HFFc6 (cell line): ENCODE measurements around the gene CYP2F1. TPM values are rescaled to one million over a fixed set of nuclear protein-coding genes. Genes with fewer than 3 reads are reported as not detected.
"Not testable (repeated sequence)": the region's sequence is repeated elsewhere in the genome, so short reads cannot be mapped to it uniquely, and the experiment has no call there.

Experiments used
- DNase-seq: peaks from one replicate; pipeline ENCODE4 v3.0.0-alpha.2; 2018
- H3K27ac Mint-ChIP-seq: 2 replicates; pipeline ENCODE4 v1.8.0; 2020; ENCODE audit warnings: mild to moderate bottlenecking, mixed read lengths
- H3K27me3 Mint-ChIP-seq: 2 replicates; pipeline ENCODE4 v1.8.0; 2021; ENCODE audit warnings: mild to moderate bottlenecking, moderate library complexity, mixed read lengths; ENCODE audit not compliant: insufficient read depth
- H3K36me3 Mint-ChIP-seq: 2 replicates; pipeline ENCODE4 v1.8.0; 2021; ENCODE audit warnings: low read depth, mixed read lengths
- H3K4me1 Mint-ChIP-seq: 2 replicates; pipeline ENCODE4 v1.8.0; 2020; ENCODE audit warnings: low read depth, mixed read lengths
- H3K4me3 Mint-ChIP-seq: 2 replicates; pipeline ENCODE4 v1.8.0; 2020; ENCODE audit warnings: mild to moderate bottlenecking, moderate library complexity, mixed read lengths
- H3K9me3 Mint-ChIP-seq: 2 replicates; pipeline ENCODE4 v1.8.0; 2020; ENCODE audit warnings: mild to moderate bottlenecking, mixed read lengths
- total RNA-seq, 6 experiments: library from RNA; stranded (reverse); fragmentation: NEBNext Ultra II Directional; extraction: Animal tissue kit (Norgen Biotek cat#: 25700); gene quantifications; 2 replicates in 1 of 6; 3 replicates in 5 of 6; pipeline ENCODE4 v1.2.3, GENCODE V29; 2021
- TF ChIP-seq, protein P1 (sequence below): fragments of 200-600 bp; sonication (generic); IDR thresholded peaks from 2 replicates; pipeline ENCODE4 v1.5.0; 2021; ENCODE audit warnings: antibody characterized with exemption, mild to moderate bottlenecking

CYP2F1 gene
- total RNA-seq, 6 experiments from 2014 or later: not detected

DNA sequence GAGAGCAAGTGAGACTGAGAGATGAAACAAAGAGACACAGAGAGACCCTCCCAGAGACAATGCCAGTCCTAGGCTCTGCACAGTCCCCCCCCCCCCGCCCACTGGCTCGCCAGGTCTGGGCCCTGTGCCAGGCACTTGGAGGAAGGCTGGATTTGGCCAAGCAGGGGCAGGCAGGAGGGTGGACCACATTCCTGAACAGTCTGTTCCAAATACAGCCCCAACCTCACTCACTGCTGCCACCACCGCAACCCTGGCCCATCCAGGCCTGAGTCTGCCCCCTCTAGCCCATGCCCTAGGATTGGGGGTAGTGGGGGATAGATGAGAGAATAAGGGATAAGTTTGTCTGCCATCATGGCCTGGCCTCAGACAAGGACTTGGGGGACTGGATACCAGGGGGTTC lies 19.0 kb downstream of the CYP2F1 start:
- no peak overlapping the region for H3K27ac Mint-ChIP-seq
- H3K27me3 Mint-ChIP-seq: peaks cover 41% of the 10 kb centered on the region
- H3K9me3 Mint-ChIP-seq: no peaks in the 10 kb centered on the region
- H3K4me1 Mint-ChIP-seq: no peaks in the 10 kb centered on the region
- no peaks in the 10 kb centered on the region for H3K36me3 Mint-ChIP-seq
- H3K4me3 Mint-ChIP-seq: no peak overlapping the region
- DNase-seq: no peak
- TF ChIP-seq, protein P1, sequence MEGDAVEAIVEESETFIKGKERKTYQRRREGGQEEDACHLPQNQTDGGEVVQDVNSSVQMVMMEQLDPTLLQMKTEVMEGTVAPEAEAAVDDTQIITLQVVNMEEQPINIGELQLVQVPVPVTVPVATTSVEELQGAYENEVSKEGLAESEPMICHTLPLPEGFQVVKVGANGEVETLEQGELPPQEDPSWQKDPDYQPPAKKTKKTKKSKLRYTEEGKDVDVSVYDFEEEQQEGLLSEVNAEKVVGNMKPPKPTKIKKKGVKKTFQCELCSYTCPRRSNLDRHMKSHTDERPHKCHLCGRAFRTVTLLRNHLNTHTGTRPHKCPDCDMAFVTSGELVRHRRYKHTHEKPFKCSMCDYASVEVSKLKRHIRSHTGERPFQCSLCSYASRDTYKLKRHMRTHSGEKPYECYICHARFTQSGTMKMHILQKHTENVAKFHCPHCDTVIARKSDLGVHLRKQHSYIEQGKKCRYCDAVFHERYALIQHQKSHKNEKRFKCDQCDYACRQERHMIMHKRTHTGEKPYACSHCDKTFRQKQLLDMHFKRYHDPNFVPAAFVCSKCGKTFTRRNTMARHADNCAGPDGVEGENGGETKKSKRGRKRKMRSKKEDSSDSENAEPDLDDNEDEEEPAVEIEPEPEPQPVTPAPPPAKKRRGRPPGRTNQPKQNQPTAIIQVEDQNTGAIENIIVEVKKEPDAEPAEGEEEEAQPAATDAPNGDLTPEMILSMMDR: no peak

- Mint-ChIP-seq H3K36me3 (no peaks in the 10 kb centered on the region), H3K4me1 (no peaks in the 10 kb centered on the region), H3K27me3 (peaks cover 33% of the 10 kb centered on the region), H3K27ac (no peak overlapping the region), H3K4me3 (no peak overlapping the region), H3K9me3 (no peaks in the 10 kb centered on the region)
- TF ChIP-seq, protein P1: no peak
- DNase-seq: no peak
These were observed 20.4 kb downstream of the CYP2F1 start for GRCh38 chr19:41134616-41135015.

DNA sequence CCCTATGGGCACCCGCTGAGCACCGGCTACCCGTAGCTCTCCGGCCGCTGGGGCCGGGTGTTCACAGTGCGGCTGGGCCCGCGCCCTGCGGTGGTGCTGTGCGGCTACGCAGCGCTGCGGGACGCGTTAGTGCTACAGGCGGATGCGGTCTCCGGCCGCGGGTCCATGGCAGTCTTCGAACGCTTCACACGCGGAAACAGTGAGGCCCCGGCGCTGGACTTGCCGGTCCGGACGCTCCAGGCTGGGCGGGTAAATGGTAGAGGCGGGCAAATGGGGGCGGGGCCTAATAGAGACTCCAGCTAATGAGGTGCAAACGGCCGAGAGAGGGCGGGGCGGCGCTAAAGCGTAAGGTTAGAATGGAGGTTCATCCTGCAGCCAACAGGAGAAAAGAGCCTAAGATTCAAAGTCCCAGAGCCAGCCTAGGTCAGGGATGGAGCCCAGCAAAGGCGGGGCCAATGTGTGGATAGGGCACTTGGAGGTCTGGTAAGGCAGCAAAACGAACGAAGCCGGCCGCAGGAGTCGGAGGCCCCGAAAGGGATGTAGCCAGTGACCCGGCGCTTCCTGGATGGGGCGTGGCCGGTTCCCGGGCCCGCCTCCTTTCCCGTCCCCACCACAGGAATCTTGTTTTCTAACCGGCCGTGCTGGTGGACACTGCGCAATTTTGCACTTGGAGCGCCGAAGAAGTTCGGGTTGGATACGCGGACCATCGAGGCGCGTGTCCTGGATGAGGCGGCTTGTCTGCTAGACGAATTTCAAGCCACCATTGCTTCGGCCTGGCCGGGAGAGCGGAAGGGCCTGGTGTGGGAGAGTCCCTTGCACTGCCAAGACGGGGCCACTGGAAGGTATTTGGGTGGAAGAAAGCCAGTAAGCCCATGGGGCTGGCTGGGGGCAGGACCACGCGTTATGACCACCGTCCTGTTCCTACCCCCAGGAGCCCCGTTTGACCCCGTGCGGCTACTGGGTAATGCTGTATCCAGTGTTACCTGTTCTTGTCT lies 21.5 kb downstream of the CYP2F1 start:
- Mint-ChIP-seq H3K27me3 (peaks cover 30% of the 10 kb centered on the region), H3K4me3 (peak overlapping the region; percentile 62; the same call in 1 of the 2 replicates)
- not testable (repeated sequence) for H3K9me3 Mint-ChIP-seq, H3K4me1 Mint-ChIP-seq, H3K27ac Mint-ChIP-seq, H3K36me3 Mint-ChIP-seq, DNase-seq

GRCh38 chr19:41136636-41137455 lies 22.6 kb downstream of the CYP2F1 start:
- no peaks in the 10 kb centered on the region for H3K9me3 Mint-ChIP-seq
- TF ChIP-seq, protein P1: no peak
- H3K4me1 Mint-ChIP-seq: no peaks in the 10 kb centered on the region
- H3K36me3 Mint-ChIP-seq: no peaks in the 10 kb centered on the region
- no peak for DNase-seq
- no peak overlapping the region for H3K4me3 Mint-ChIP-seq
- H3K27ac Mint-ChIP-seq: no peak overlapping the region
- H3K27me3 Mint-ChIP-seq: peaks cover 25% of the 10 kb centered on the region

DNA sequence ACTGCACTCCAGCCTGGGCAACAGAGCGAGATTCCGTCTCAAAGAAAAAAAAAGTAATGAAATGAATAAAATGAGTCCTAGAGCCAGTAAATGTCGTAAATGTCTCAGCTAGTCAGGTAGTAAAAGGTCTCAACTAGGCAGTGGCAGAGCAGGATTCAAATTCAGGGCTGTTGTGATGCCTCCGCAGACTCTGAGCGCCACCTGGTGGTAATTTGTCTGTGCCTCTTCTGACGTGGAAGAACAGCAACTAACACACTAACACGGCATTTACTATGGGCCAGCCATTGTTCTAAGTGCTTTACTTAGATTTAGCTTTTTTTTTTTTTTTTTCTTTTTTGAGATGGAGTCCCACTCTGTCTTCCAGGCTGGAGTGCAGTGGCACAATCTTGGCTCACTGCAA lies 30.2 kb downstream of the CYP2F1 start:
- Mint-ChIP-seq H3K27me3 (peaks cover 14% of the 10 kb centered on the region), H3K4me1 (no peaks in the 10 kb centered on the region), H3K36me3 (no peaks in the 10 kb centered on the region), H3K4me3 (no peak overlapping the region), H3K27ac (no peak overlapping the region), H3K9me3 (no peaks in the 10 kb centered on the region)
- peak; percentile 78 for DNase-seq
- TF ChIP-seq, protein P1: peak; percentile 92
